OCI-LY1 (cell line): Measurements from ENCODE around the gene LARP4.
A peak's percentile ranks its signal among the peaks of the same experiment; 100 is the strongest.

Experiments used
- H2AFZ ChIP-seq: fragments of 200-600 bp; sonication (generic), shearing (Covaris generic); 2 replicates; pipeline ENCODE4 v1.6.0; 2014; ENCODE audit warnings: antibody characterized with exemption, mild to moderate bottlenecking, low read length
- H3F3A ChIP-seq: fragments of 200-600 bp; sonication (generic), shearing (Covaris generic); 2 replicates; pipeline ENCODE4 v1.6.0; 2014; ENCODE audit warnings: mild to moderate bottlenecking, antibody characterized with exemption, low read length, moderate library complexity; ENCODE audit not compliant: insufficient read depth
- H3K27ac ChIP-seq: fragments of 200-600 bp; sonication (generic); 2 replicates; pipeline ENCODE4 v1.5.1; 2014; ENCODE audit warnings: low read length, mixed run types, mild to moderate bottlenecking, low read depth; ENCODE audit not compliant: poor library complexity, severe bottlenecking
- H3K27me3 ChIP-seq: fragments of 200-600 bp; sonication (generic); 2 replicates; pipeline ENCODE4 v1.6.0; 2014; ENCODE audit warnings: antibody characterized with exemption, mild to moderate bottlenecking, low read length, moderate library complexity; ENCODE audit not compliant: insufficient read depth
- H3K36me3 ChIP-seq: fragments of 200-600 bp; sonication (generic); 2 replicates; pipeline ENCODE4 v1.6.1; 2014; ENCODE audit warnings: mild to moderate bottlenecking, antibody characterized with exemption, low read length, moderate library complexity, mixed read lengths; ENCODE audit not compliant: insufficient read depth
- H3K4me1 ChIP-seq: fragments of 200-600 bp; sonication (generic); 2 replicates; pipeline ENCODE4 v1.5.1; 2014; ENCODE audit warnings: mild to moderate bottlenecking, low read length, moderate library complexity; ENCODE audit not compliant: insufficient read depth, severe bottlenecking
- H3K4me2 ChIP-seq: fragments of 200-600 bp; sonication (generic), shearing (Covaris generic); 2 replicates; pipeline ENCODE4 v1.6.1; 2014; ENCODE audit warnings: low read length
- H3K4me3 ChIP-seq: fragments of 200-600 bp; sonication (generic); 2 replicates; pipeline ENCODE4 v1.5.1; 2014; ENCODE audit warnings: low read length, low read depth, mild to moderate bottlenecking, mixed read lengths; ENCODE audit not compliant: poor library complexity, severe bottlenecking
- H3K79me2 ChIP-seq: fragments of 200-600 bp; shearing (Covaris generic); 2 replicates; pipeline ENCODE4 v1.6.1; 2016; ENCODE audit warnings: mixed run types, low read length, mixed read lengths; ENCODE audit not compliant: insufficient read depth
- H3K9ac ChIP-seq: fragments of 200-600 bp; sonication (generic), shearing (Covaris generic); 2 replicates; pipeline ENCODE4 v1.6.1; 2014; ENCODE audit warnings: mild to moderate bottlenecking, low read length, mixed read lengths
- H3K9me2 ChIP-seq: fragments of 200-600 bp; sonication (generic), shearing (Covaris generic); 2 replicates; pipeline ENCODE4 v1.6.1; 2014; ENCODE audit warnings: low read depth, mild to moderate bottlenecking, low read length, mixed read lengths
- H3K9me3 ChIP-seq: fragments of 200-600 bp; shearing (Covaris generic); 2 replicates; pipeline ENCODE4 v1.6.1; 2014; ENCODE audit warnings: low read length, mixed read lengths
- H4K20me1 ChIP-seq: fragments of 200-600 bp; sonication (generic), shearing (Covaris generic); 2 replicates; pipeline ENCODE4 v1.6.0; 2016; ENCODE audit warnings: mild to moderate bottlenecking, low read length; ENCODE audit not compliant: insufficient read depth
- EZH2 ChIP-seq: fragments of 200-600 bp; sonication (generic), shearing (Covaris generic); IDR thresholded peaks from 2 replicates; pipeline ENCODE4 v1.8.0; 2017; ENCODE audit warnings: borderline replicate concordance, mixed run types, mild to moderate bottlenecking, antibody characterized with exemption, low read length, moderate library complexity, mixed read lengths
- TF ChIP-seq, protein P1 (sequence below): fragments of 200-600 bp; sonication (generic), shearing (Covaris generic); IDR thresholded peaks from 2 replicates; pipeline ENCODE4 v1.5.1; 2017; ENCODE audit warnings: mild to moderate bottlenecking, antibody characterized with exemption, low read length, moderate library complexity, mixed read lengths

Gene LARP4

DNA sequence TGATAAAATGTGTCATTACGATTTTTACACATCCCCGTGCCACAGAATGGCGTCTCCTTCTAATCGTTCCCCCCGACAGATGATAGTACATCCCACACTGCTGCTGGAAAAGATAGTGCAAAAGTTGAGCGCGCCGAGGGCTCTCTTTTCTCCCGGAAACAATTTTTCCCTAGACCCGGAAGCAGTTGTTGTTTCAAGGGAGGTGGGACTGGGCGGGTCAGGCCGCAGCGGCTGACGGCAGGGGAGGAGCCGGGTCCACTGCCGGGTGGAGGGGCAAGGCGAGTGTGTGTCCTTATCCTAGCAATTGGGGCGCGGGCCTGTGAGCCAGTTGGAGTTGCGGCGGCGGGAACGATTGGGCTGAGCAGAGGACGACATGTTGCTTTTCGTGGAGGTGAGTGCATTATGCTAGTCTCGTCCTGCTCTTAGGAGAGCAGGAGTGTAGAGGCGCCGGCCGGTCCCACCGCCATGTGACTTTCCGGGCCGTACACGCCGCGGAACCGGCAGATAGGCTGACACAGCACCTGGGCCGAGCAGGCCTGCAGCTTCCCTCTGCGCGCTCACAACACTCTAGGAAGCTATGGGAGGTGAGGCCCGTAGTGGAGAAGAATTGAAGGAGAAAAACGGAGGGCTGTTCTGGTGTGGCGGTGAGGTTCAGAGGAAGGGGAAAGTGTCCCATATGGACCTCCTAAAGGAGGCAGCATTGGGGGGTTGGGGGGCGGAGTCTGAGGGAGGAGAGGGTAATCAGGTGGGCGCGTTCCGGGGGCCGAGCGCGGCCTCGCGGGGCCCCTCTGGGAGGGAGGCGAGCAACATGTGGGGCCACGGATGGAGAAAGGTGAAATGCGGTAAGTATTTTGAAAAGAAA is at the start of gene LARP4:
Gene LARP4, plus strand, starts transcription at position 248 of the 862 bp plus-strand sequence. Its CDS starts 126 bp downstream, at position 374.
- H3K36me3 ChIP-seq, result peaks cover 12% of the 10 kb centered on the region
- peak within 1 kb of the TSS; percentile 86 for H3K4me2 ChIP-seq
- no peaks in the 10 kb centered on the region for H3K9me3 ChIP-seq
- H3K27me3 ChIP-seq, result no peaks in the 10 kb centered on the region
- H3K27ac ChIP-seq, result peak within 1 kb of the TSS; percentile 82
- TF ChIP-seq, protein P1, sequence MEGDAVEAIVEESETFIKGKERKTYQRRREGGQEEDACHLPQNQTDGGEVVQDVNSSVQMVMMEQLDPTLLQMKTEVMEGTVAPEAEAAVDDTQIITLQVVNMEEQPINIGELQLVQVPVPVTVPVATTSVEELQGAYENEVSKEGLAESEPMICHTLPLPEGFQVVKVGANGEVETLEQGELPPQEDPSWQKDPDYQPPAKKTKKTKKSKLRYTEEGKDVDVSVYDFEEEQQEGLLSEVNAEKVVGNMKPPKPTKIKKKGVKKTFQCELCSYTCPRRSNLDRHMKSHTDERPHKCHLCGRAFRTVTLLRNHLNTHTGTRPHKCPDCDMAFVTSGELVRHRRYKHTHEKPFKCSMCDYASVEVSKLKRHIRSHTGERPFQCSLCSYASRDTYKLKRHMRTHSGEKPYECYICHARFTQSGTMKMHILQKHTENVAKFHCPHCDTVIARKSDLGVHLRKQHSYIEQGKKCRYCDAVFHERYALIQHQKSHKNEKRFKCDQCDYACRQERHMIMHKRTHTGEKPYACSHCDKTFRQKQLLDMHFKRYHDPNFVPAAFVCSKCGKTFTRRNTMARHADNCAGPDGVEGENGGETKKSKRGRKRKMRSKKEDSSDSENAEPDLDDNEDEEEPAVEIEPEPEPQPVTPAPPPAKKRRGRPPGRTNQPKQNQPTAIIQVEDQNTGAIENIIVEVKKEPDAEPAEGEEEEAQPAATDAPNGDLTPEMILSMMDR, result no peak
- no peak for TF ChIP-seq EZH2
- peak within 1 kb of the TSS; percentile 86 for H3K9ac ChIP-seq
- no peaks in the 10 kb centered on the region for H3F3A ChIP-seq
- peaks cover 23% of the 10 kb centered on the region for H3K4me1 ChIP-seq
- peak within 1 kb of the TSS; percentile 88 for H3K4me3 ChIP-seq
- H3K9me2 ChIP-seq, result no peaks in the 10 kb centered on the region
- no peaks in the 10 kb centered on the region for H4K20me1 ChIP-seq
- peaks cover 47% of the 10 kb centered on the region for H3K79me2 ChIP-seq
- H2AFZ ChIP-seq, result peak within 1 kb of the TSS; percentile 67; the same call in 1 of the 2 replicates

DNA sequence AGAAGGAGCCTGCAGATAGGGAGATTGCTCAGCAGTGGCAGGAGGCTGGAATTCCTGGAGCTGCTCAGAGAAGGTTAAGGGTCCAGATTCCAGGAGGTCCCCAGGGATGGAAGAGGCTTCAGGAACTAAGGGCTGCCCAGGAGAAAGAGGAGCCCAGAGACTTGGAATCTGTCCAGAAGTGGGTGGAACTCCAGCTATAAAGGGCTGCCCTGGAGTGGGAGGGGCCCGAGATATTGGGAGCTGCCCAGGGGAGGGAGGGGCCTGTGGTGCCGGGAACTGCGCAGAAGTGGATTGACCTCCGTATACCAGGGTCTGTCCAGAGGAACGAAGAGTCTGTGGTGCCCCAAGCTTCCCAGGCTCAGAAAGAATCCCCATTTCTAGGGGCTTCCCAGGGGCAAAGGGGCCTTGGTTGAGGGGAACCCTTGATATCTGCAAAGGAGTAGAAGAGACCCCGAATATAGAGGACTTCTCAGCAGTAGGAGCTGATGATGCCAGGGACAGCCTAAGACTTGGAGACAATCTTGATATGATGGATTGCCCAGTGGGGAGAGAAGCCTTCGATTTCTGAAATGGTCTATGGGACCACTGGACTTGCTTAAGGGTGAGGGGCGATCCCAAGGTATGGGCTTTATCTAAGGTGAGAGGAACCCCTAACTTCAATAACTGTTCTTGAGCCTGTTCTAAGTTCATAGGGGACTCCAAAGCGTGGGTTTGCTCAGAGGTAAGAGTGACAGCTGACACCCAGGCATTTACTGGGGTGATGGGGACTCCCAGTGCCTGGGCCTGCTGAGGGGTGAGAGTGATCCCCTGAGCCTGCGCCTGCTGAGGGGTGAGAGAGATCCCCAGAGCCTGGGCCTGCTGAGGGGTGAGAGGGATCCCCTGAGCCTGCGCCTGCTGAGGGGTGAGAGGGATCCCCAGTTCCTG is 49.3 kb upstream of the LARP4 start:
- Histone ChIP-seq H3K4me1 (no peaks in the 10 kb centered on the region), H3K36me3 (no peaks in the 10 kb centered on the region), H3K9ac (no peak overlapping the region), H3K27ac (no peak overlapping the region), H3F3A (no peaks in the 10 kb centered on the region), H3K4me3 (no peak overlapping the region), H3K4me2 (no peak overlapping the region), H3K9me2 (no peaks in the 10 kb centered on the region), H3K27me3 (no peaks in the 10 kb centered on the region), H4K20me1 (no peaks in the 10 kb centered on the region), H3K9me3 (no peaks in the 10 kb centered on the region), H2AFZ (no peak overlapping the region), H3K79me2 (no peaks in the 10 kb centered on the region)
- TF ChIP-seq EZH2, result no peak
- TF ChIP-seq, protein P1, result no peak

DNA sequence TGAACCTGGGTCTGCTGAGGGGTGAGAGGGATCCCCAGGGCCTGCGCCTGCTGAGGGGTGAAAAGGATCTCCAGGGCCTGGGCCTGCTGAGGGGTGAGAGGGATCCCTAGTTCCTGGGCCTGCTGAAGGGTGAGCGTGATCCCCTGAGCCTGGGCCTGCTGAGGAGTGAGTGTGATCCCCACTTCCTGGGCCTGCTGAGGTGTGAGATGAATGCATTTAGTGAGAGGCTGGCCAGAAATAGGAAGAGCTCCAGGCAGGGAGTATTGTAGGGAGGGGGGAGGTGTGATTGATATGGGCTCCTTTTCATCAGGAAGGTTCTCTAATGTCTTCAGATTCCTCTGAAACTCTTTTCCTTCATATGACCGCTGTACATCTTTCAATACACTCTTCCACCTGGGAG is 47.3 kb upstream of the LARP4 start:
- Histone ChIP-seq H3K36me3 (no peaks in the 10 kb centered on the region), H3K27me3 (no peaks in the 10 kb centered on the region), H3K9ac (no peak overlapping the region), H3K4me3 (no peak overlapping the region), H3K27ac (no peak overlapping the region), H3K9me3 (no peaks in the 10 kb centered on the region), H3F3A (no peaks in the 10 kb centered on the region), H4K20me1 (no peaks in the 10 kb centered on the region), H3K4me2 (no peak overlapping the region), H2AFZ (no peak overlapping the region), H3K9me2 (no peaks in the 10 kb centered on the region), H3K79me2 (no peaks in the 10 kb centered on the region), H3K4me1 (no peaks in the 10 kb centered on the region)
- no peak for TF ChIP-seq EZH2
- TF ChIP-seq, protein P1, result no peak
